K562 (cell line): ENCODE results near the gene ZBTB14. TPM values are rescaled to one million over a fixed set of nuclear protein-coding genes. Genes with fewer than 3 reads are reported as not detected.

Source experiments
- ATAC-seq: fragments of 200-7000 bp; cut with Tn5 transposase; 3 replicates; pipeline ENCODE4 v1.9.1; 2020; ENCODE audit warnings: moderate library complexity
- BruUV-seq: library from RNA; stranded (reverse); fragments of 400-500 nt; replicated peaks from 2 replicates; lab custom pipeline; 2021; lab: Mats Ljungman, UMichigan
- CTCF ChIA-PET: fragments of 300-600 bp; formaldehyde crosslinking; extraction: SDS; loops from one replicate; lab custom pipeline; 2021; ENCODE audit warnings: low intra/inter-chr PET ratio; lab: Yijun Ruan, JAX
- POLR2A ChIA-PET: fragments of 300-600, 350-650 bp; sonication (Branson Sonifier 250); formaldehyde crosslinking; extraction: SDS; loops from one replicate; lab custom pipeline; 2021; ENCODE audit warnings: antibody characterized with exemption, inconsistent platforms; lab: Yijun Ruan, JAX
- DNase-seq, 4 experiments: peaks; one replicate each; pipeline versions ENCODE4 v3.0.0 to v3.0.0-alpha.2; 2011 to 2018; ENCODE audit warnings: low spot score in 3 of 4, mixed read lengths in 3 of 4; ENCODE audit errors: extremely low read depth in 1 of 4
- FAIRE-seq: peaks from 2 replicates; lab custom pipeline; 2011; peaks lifted over from hg19 to GRCh38; lab: Jason Lieb, UNC
- H2AFZ ChIP-seq: 2 replicates; pipeline ENCODE4 v1.6.0; 2011; ENCODE audit warnings: low read depth, low read length, control low read depth, inconsistent platforms
- H3K27ac ChIP-seq: fragments of 200-600 bp; 3 replicates; pipeline ENCODE4 v1.8.0; 2011; ENCODE audit warnings: low read depth, mild to moderate bottlenecking, control low read depth, inconsistent platforms, low read length, moderate library complexity, mixed read lengths; ENCODE audit errors: extremely low read depth
- H3K27me3 ChIP-seq, 2 experiments: fragments of 300-600 bp in 1 of 2; 2 replicates in 1 of 2; 3 replicates in 1 of 2; pipeline versions ENCODE4 v1.6.0 to v1.8.0; 2011; ENCODE audit warnings: inconsistent platforms in 2 of 2, low read length in 2 of 2, mild to moderate bottlenecking in 1 of 2, mixed read lengths in 1 of 2, moderate library complexity in 1 of 2; ENCODE audit not compliant: control insufficient read depth in 2 of 2, insufficient read depth in 2 of 2
- H3K36me3 ChIP-seq: fragments of 300-600 bp; 3 replicates; pipeline ENCODE4 v1.8.0; 2011; ENCODE audit warnings: mild to moderate bottlenecking, low read length, inconsistent platforms; ENCODE audit not compliant: control insufficient read depth, insufficient read depth
- H3K4me1 ChIP-seq, 2 experiments: fragments of 200-600 bp in 1 of 2; replicated peaks in 1 of 2; 2 replicates in 1 of 2; 3 replicates in 1 of 2; pipeline versions ENCODE4 v1.5.1 to v1.8.0; 2011; ENCODE audit warnings: inconsistent platforms in 2 of 2, low read length in 2 of 2, mild to moderate bottlenecking in 1 of 2, mixed read lengths in 1 of 2, moderate library complexity in 1 of 2; ENCODE audit not compliant: control insufficient read depth in 2 of 2, insufficient read depth in 2 of 2
- H3K4me2 ChIP-seq: 2 replicates; pipeline ENCODE4 v1.6.1; 2011; ENCODE audit warnings: low read length, control low read depth, inconsistent platforms, mixed read lengths; ENCODE audit not compliant: insufficient read depth
- H3K4me3 ChIP-seq: fragments of 200-600 bp; sonication (generic), shearing (Covaris generic); 2 replicates; pipeline ENCODE4 v1.5.1; 2016; ENCODE audit warnings: control low read depth, inconsistent platforms
- H3K79me2 ChIP-seq: fragments of 200-600 bp; 3 replicates; pipeline ENCODE4 v1.8.0; 2011; ENCODE audit warnings: low read length, inconsistent platforms; ENCODE audit not compliant: control insufficient read depth, insufficient read depth
- H3K9ac ChIP-seq, 2 experiments: 2 replicates each; pipeline versions ENCODE4 v1.6.0 to v1.6.1; 2011; ENCODE audit warnings: low read depth in 2 of 2, low read length in 2 of 2, control low read depth in 1 of 2, inconsistent platforms in 1 of 2, mild to moderate bottlenecking in 1 of 2, mixed read lengths in 1 of 2; ENCODE audit not compliant: insufficient read depth in 1 of 2
- H3K9me1 ChIP-seq: one replicate; pipeline ENCODE4 v1.6.0; 2011; ENCODE audit warnings: inconsistent platforms, mild to moderate bottlenecking, low read length, moderate library complexity; ENCODE audit not compliant: control insufficient read depth, insufficient read depth
- H3K9me3 ChIP-seq: replicated peaks from 2 replicates; pipeline ENCODE4 v1.5.1; 2011; ENCODE audit warnings: low read depth, low read length, inconsistent platforms; ENCODE audit not compliant: control insufficient read depth, insufficient read depth
- H4K20me1 ChIP-seq: replicated peaks from 2 replicates; pipeline ENCODE4 v1.6.1; 2011; ENCODE audit warnings: low read length, inconsistent platforms, mixed read lengths; ENCODE audit not compliant: control insufficient read depth, insufficient read depth
- ARID3B ChIP-seq: fragments of 250-450 bp; sonication (Bioruptor Pico); IDR thresholded peaks from 2 replicates; pipeline ENCODE4 v1.4.0; 2020; ENCODE audit warnings: borderline replicate concordance
- CAMTA2 ChIP-seq: fragments of 250-450 bp; sonication (Bioruptor Pico); conservative IDR thresholded peaks from 2 replicates; pipeline ENCODE4 v1.5.1; 2022
- GTF2F1 ChIP-seq: IDR thresholded peaks from 2 replicates; pipeline ENCODE4 v1.6.1; 2011; ENCODE audit warnings: low read depth, low read length, improper control_type of control experiment
- NCOA4 ChIP-seq: fragments of 450-650 bp; IDR thresholded peaks from 2 replicates; pipeline ENCODE4 v1.6.1; 2018; ENCODE audit warnings: mild to moderate bottlenecking; ENCODE audit not compliant: partially characterized antibody
- PRPF4 ChIP-seq: fragments of 200-400 bp; formaldehyde crosslinking; IDR thresholded peaks from one replicate; pipeline ENCODE4 v1.6.1; 2017; ENCODE audit warnings: low read length, low read depth, mild to moderate bottlenecking; ENCODE audit not compliant: insufficient read depth, poor library complexity, severe bottlenecking
- RREB1 ChIP-seq: fragments of 250-450 bp; sonication (Bioruptor Pico); IDR thresholded peaks from 2 replicates; pipeline ENCODE4 v1.4.0; 2020
- ZNF140 ChIP-seq: fragments of 250-450 bp; sonication (Bioruptor Pico); IDR thresholded peaks from 2 replicates; pipeline ENCODE4 v1.8.0; 2021; ENCODE audit warnings: moderate library complexity, mild to moderate bottlenecking, inconsistent platforms
- WGBS: fragments of 100-300 bp; shearing (Covaris generic); methylation state at CpG from one replicate; pipeline ENCODE4 v1.1.6; 2016; ENCODE audit warnings: low coverage, mixed read lengths; ENCODE audit not compliant: insufficient coverage; ENCODE audit errors: missing lambda C conversion rate; 5-methylcytosine and 5-hydroxymethylcytosine counted together
- in situ Hi-C: fragments of 300-500 bp; cut with MboI; formaldehyde crosslinking; loops from 4 replicates; pipeline ENCODE4 v1.15.0; 2018; ENCODE audit warnings: inconsistent platforms, mixed read lengths
- intact Hi-C: fragments of 100-400 bp; cut with micrococcal nuclease; formaldehyde crosslinking; loops from 2 replicates; pipeline ENCODE4 v1.14.2; 2022
- polyA plus RNA-seq, 8 experiments: library from polyadenylated mRNA; depleted of rRNA in 4 of 8; stranded (reverse) in 5 of 8; unstranded in 3 of 8; fragments of >200 nt; fragmentation: Nextera tagmentation in 2 of 8; fragmentation: Illumina TruSeq in 1 of 8; extraction: Ambion mirVana in 2 of 8; extraction: Trizol in 1 of 8; gene quantifications; 2 replicates each; pipeline versions ENCODE4 v1.2.1 to v1.2.3, GENCODE V29; 2011 to 2014; ENCODE audit warnings: inconsistent platforms in 1 of 8, missing spikeins in 1 of 8
- total RNA-seq, 7 experiments: library from RNA; depleted of rRNA in 6 of 7; stranded (reverse); fragments of >200 nt in 6 of 7; fragmentation: Illumina TruSeq in 2 of 7; extraction: Trizol in 2 of 7; gene quantifications; 2 replicates each; pipeline versions ENCODE4 v1.2.1 to v1.2.3, GENCODE V29; 2011 to 2021; ENCODE audit warnings: low replicate concordance in 1 of 7

Gene ZBTB14
- total and polyA plus RNA-seq, 9 of the 15 experiments (the other 6 are each of a cell fraction or from before 2014, with no cell fraction given) = 2.8 to 12.6 (median 9.0) TPM

GRCh38 chr18:5276947-5277346 is 18.6 kb downstream of the ZBTB14 start:
- POLR2A ChIA-PET = no interaction called here
- no peak for ATAC-seq
- H3K27me3 ChIP-seq = no peaks in the 10 kb centered on the region
- 0% methylated on average over 3 of the region's 3 CpGs for WGBS
- TF ChIP-seq NCOA4 (no peak), PRPF4 (no peak), GTF2F1 (no peak)
- TF ChIP-seq, all 486 proteins: peak for 0
- Histone ChIP-seq H3K4me2 (no peak overlapping the region), H4K20me1 (no peaks in the 10 kb centered on the region), H3K9me1 (no peaks in the 10 kb centered on the region), H3K79me2 (no peaks in the 10 kb centered on the region), H3K9me3 (no peaks in the 10 kb centered on the region; the same call in 1 of the 2 replicates), H3K27ac (no peak overlapping the region), H3K36me3 (no peaks in the 10 kb centered on the region), H3K4me1 (no peaks in the 10 kb centered on the region), H3K4me3 (no peak overlapping the region), H3K9ac (no peak overlapping the region), H2AFZ (no peak overlapping the region)
- intact Hi-C loops = no loop called here
- BruUV-seq = no TSS peak
- CTCF ChIA-PET = no interaction called here
- FAIRE-seq (no peak), DNase-seq (no peak)
- in situ Hi-C loops = loop anchor here (25.0 kb wide), 1 partner anchor 1460 kb away; the partner anchor contains the start of gene ARHGAP28

GRCh38 chr18:5275872-5276271 is 19.7 kb downstream of the ZBTB14 start:
- Histone ChIP-seq H4K20me1 (no peaks in the 10 kb centered on the region), H3K36me3 (no peaks in the 10 kb centered on the region), H3K27me3 (no peaks in the 10 kb centered on the region), H3K79me2 (no peaks in the 10 kb centered on the region), H3K27ac (no peak overlapping the region), H2AFZ (no peak overlapping the region), H3K9me1 (no peaks in the 10 kb centered on the region), H3K4me2 (no peak overlapping the region), H3K4me1 (no peaks in the 10 kb centered on the region), H3K9me3 (no peaks in the 10 kb centered on the region; the same call in 1 of the 2 replicates), H3K9ac (no peak overlapping the region), H3K4me3 (no peak overlapping the region)
- no TSS peak for BruUV-seq
- ATAC-seq (no peak), FAIRE-seq (no peak), DNase-seq (no peak)
- intact Hi-C loops = no loop called here
- in situ Hi-C loops = loop anchor here (25.0 kb wide), 1 partner anchor 1461 kb away; the partner anchor contains the start of gene ARHGAP28
- POLR2A ChIA-PET = no interaction called here
- 0% methylated on average over 1 of the region's 1 CpG for WGBS
- CTCF ChIA-PET = no interaction called here
- no peak for TF ChIP-seq ZNF140 (CRISPR knock-in tag)
- no peak for TF ChIP-seq ARID3B (CRISPR knock-in tag)
- TF ChIP-seq CAMTA2 (CRISPR knock-in tag) = no peak
- no peak for TF ChIP-seq RREB1 (CRISPR knock-in tag)
